Osteocyte (in vitro differentiated cells): ENCODE measurements around the gene INPP4A. TPM values are rescaled to one million over a fixed set of nuclear protein-coding genes. Genes with fewer than 3 reads are reported as not detected.

Experiments
- DNase-seq: peaks from one replicate; pipeline ENCODE4 v3.0.0; 2021; ENCODE audit warnings: mixed read lengths; ENCODE audit not compliant: unreplicated experiment; ENCODE audit errors: extremely low spot score
- H3K27ac Mint-ChIP-seq: one replicate; pipeline ENCODE4 v1.8.0; 2021; ENCODE audit warnings: mild to moderate bottlenecking, mixed read lengths; ENCODE audit not compliant: unreplicated experiment
- H3K27me3 Mint-ChIP-seq: one replicate; pipeline ENCODE4 v1.8.0; 2021; ENCODE audit warnings: mixed read lengths; ENCODE audit not compliant: unreplicated experiment
- H3K36me3 Mint-ChIP-seq: one replicate; pipeline ENCODE4 v1.8.0; 2021; ENCODE audit warnings: mixed read lengths; ENCODE audit not compliant: unreplicated experiment
- H3K4me1 Mint-ChIP-seq: one replicate; pipeline ENCODE4 v1.8.0; 2021; ENCODE audit warnings: mixed read lengths; ENCODE audit not compliant: unreplicated experiment
- H3K4me3 Mint-ChIP-seq: one replicate; pipeline ENCODE4 v1.8.0; 2021; ENCODE audit warnings: mild to moderate bottlenecking, moderate library complexity, mixed read lengths; ENCODE audit not compliant: unreplicated experiment
- H3K9me3 Mint-ChIP-seq: one replicate; pipeline ENCODE4 v1.8.0; 2021; ENCODE audit warnings: mixed read lengths; ENCODE audit not compliant: unreplicated experiment
- CTCF ChIP-seq: fragments of 200-600 bp; sonication (generic); IDR thresholded peaks from 2 replicates; pipeline ENCODE4 v1.5.0; 2021; ENCODE audit warnings: antibody characterized with exemption, mild to moderate bottlenecking, moderate library complexity
- total RNA-seq: library from RNA; stranded (reverse); gene quantifications from 2 replicates; pipeline ENCODE4 v1.2.1, GENCODE V29; 2021

Gene INPP4A
- total RNA-seq, 1 donor from 2014 or later, result 31.4 TPM

GRCh38 chr2:98511981-98512380, 67.3 kb downstream of the INPP4A start:
- H3K9me3 Mint-ChIP-seq, result no peaks in the 10 kb centered on the region
- no peak for DNase-seq
- H3K27me3 Mint-ChIP-seq, result no peaks in the 10 kb centered on the region
- TF ChIP-seq CTCF, result no peak
- peaks cover 8% of the 10 kb centered on the region for H3K4me1 Mint-ChIP-seq
- no peak overlapping the region for H3K4me3 Mint-ChIP-seq
- H3K36me3 Mint-ChIP-seq, result peaks cover 3% of the 10 kb centered on the region
- no peak overlapping the region for H3K27ac Mint-ChIP-seq

- no peak overlapping the region for H3K4me3 Mint-ChIP-seq
- H3K27me3 Mint-ChIP-seq, result no peaks in the 10 kb centered on the region
- DNase-seq, result no peak
- H3K36me3 Mint-ChIP-seq, result peaks cover 3% of the 10 kb centered on the region
- no peak overlapping the region for H3K27ac Mint-ChIP-seq
- TF ChIP-seq CTCF, result no peak
- H3K4me1 Mint-ChIP-seq, result peaks cover 16% of the 10 kb centered on the region
- H3K9me3 Mint-ChIP-seq, result no peaks in the 10 kb centered on the region
These were observed 68.0 kb downstream of the INPP4A start for GRCh38 chr2:98512699-98513098.

GRCh38 chr2:98514096-98514639, 69.5 kb downstream of the INPP4A start:
- H3K4me1 Mint-ChIP-seq, result peaks cover 21% of the 10 kb centered on the region
- no peak for TF ChIP-seq CTCF
- no peaks in the 10 kb centered on the region for H3K9me3 Mint-ChIP-seq
- H3K4me3 Mint-ChIP-seq, result no peak overlapping the region
- no peaks in the 10 kb centered on the region for H3K27me3 Mint-ChIP-seq
- H3K27ac Mint-ChIP-seq, result no peak overlapping the region
- no peak for DNase-seq
- no peaks in the 10 kb centered on the region for H3K36me3 Mint-ChIP-seq

- H3K36me3 Mint-ChIP-seq, result no peaks in the 10 kb centered on the region
- H3K27me3 Mint-ChIP-seq, result no peaks in the 10 kb centered on the region
- peaks cover 21% of the 10 kb centered on the region for H3K4me1 Mint-ChIP-seq
- no peak overlapping the region for H3K4me3 Mint-ChIP-seq
- TF ChIP-seq CTCF, result no peak
- H3K27ac Mint-ChIP-seq, result peak overlapping the region; percentile 53
- no peaks in the 10 kb centered on the region for H3K9me3 Mint-ChIP-seq
- DNase-seq, result no peak
These were observed 70.2 kb downstream of the INPP4A start for GRCh38 chr2:98514879-98515249.

GRCh38 chr2:98515250-98515991, 70.8 kb downstream of the INPP4A start:
- peaks cover 21% of the 10 kb centered on the region for H3K4me1 Mint-ChIP-seq
- H3K27ac Mint-ChIP-seq, result peak overlapping the region; percentile 53
- no peaks in the 10 kb centered on the region for H3K9me3 Mint-ChIP-seq
- TF ChIP-seq CTCF, result no peak
- no peak for DNase-seq
- no peak overlapping the region for H3K4me3 Mint-ChIP-seq
- H3K36me3 Mint-ChIP-seq, result no peaks in the 10 kb centered on the region
- H3K27me3 Mint-ChIP-seq, result no peaks in the 10 kb centered on the region
